ENCODE measurements around the gene IVD. TPM values are rescaled to one million over a fixed set of nuclear protein-coding genes. Genes with fewer than 3 reads are reported as not detected.
A peak's percentile ranks its signal among the peaks of the same experiment; 100 is the strongest.

IVD gene
- total RNA-seq, 1 experiment from 2014 or later, result 51.8 TPM

DNA sequence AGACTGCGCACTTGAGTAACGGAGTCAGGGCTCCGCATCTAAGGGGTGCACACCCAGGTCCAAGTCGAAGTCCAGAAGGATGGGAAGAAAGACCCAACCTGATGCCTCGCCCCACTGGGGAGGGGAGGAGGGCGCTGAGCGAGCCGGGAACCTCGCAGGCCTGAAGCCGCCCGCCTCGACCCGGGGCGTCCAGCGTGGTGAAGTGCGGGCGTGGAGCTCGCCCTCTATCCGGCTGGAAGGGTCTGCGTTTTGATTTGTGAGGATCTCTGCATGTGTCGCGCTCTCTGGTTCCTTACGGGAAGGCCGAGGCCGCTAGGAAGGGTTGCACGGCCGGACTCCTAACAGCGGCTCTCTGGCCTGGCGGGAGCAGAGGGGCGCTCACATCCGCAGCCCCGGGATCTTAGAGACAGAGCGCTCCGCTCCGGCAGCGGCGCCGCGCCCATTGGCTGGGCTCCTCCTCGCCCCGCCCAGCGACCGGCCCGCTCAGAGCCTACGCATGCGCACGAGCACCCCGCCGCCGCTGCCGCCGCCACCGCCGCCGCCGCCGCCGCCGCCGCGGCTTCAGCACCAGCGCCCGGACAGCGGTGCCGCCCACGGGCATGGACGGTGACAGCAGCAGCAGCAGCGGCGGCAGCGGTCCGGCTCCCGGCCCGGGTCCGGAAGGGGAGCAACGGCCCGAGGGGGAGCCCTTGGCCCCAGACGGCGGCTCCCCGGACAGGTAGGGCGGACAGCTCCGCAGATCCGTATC, 47.7 kb upstream of the IVD start, which contains the start of gene DISP2:
DISP2 (plus strand) TSS at position 497 of the 748 bp plus-strand sequence; CDS start at position 600, 103 bp downstream.
- CTCF ChIA-PET, result interaction anchor here (2.3 kb wide), 1 partner anchor 13 kb away, joined by 9 read pairs; no protein-coding TSS in a partner anchor

DNA sequence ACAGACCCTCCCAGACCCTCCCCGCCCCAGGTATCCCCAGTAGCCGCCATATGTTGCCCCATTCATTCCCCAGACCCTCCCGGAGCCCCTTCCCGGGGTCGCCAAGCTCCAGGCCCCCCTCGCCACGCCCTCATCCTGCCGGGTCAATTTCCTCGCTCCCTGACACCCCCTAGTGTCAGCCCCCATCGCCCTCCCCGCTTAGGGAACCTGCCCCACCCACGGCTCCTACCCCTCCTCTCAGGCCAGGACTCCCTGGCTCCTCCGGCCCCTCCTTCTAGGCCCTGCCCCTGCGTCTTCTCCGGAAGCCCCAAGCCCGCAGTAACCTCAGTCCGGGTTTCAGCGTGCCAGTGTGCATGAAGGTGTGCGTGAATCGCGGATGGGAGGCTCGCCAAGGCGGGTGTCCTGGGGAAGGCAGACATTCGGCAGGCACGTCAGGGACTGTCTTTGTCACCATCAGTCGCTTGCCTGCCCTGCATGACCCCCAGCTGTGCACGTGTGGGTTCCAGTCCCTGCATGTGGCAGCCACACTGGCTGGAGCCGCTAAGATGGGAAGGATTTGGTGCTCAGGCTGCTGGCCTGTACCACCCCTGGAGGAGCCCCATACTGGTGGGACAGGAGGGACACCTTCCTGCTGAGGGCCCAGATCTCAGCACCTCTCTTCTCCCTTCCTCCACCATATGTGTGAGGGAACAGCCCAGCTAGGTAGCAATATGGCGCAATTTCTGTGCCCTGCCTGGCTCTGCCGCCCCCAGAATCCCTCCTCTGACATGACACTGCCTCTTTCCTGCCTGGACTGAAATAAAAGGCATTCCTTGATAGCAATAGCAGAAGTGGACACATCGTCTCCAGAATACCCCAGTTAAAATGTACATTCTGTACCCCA, 46.9 kb upstream of the IVD start:
- DNase-seq (ENCODE audit: low spot score), result no peak
- BruUV-seq (replicated peaks), result no TSS peak
- ChIA-PET POLR2A (ENCODE audit: low non-redundant PET) (no interaction called here), CTCF (interaction anchor here (2.3 kb wide), 1 partner anchor 14 kb away, joined by 9 read pairs; no protein-coding TSS in a partner anchor)
- Histone ChIP-seq H3K27me3 (replicated peaks; ENCODE audit: insufficient read depth, low read depth, low read length, poor library complexity) (no peaks in the 10 kb centered on the region), H3K36me3 (ENCODE audit: insufficient read depth, low read length, poor library complexity, severe bottlenecking) (no peaks in the 10 kb centered on the region), H3K9me3 (ENCODE audit: low read depth, low read length, poor library complexity, severe bottlenecking) (no peaks in the 10 kb centered on the region), H3K4me3 (ENCODE audit: low read depth, low read length, poor library complexity, severe bottlenecking) (peak overlapping the region; percentile 53), H3K4me1 (ENCODE audit: insufficient read depth, low read length, poor library complexity, severe bottlenecking) (peaks cover 22% of the 10 kb centered on the region), H3K27ac (ENCODE audit: low read depth, low read length, poor library complexity, severe bottlenecking) (no peak overlapping the region)
- intact Hi-C loops (cut with micrococcal nuclease; ENCODE audit: unreplicated experiment), result no loop called here
- TF ChIP-seq, protein P1, sequence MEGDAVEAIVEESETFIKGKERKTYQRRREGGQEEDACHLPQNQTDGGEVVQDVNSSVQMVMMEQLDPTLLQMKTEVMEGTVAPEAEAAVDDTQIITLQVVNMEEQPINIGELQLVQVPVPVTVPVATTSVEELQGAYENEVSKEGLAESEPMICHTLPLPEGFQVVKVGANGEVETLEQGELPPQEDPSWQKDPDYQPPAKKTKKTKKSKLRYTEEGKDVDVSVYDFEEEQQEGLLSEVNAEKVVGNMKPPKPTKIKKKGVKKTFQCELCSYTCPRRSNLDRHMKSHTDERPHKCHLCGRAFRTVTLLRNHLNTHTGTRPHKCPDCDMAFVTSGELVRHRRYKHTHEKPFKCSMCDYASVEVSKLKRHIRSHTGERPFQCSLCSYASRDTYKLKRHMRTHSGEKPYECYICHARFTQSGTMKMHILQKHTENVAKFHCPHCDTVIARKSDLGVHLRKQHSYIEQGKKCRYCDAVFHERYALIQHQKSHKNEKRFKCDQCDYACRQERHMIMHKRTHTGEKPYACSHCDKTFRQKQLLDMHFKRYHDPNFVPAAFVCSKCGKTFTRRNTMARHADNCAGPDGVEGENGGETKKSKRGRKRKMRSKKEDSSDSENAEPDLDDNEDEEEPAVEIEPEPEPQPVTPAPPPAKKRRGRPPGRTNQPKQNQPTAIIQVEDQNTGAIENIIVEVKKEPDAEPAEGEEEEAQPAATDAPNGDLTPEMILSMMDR (conservative IDR thresholded peaks at IDR 0.05; ENCODE audit: low read depth, low read length), result 0 out of 2 replicates have a peak, but pooled peaks have one; percentile 20
- no peak for TF ChIP-seq EZH2 (IDR thresholded peaks at IDR 0.05; ENCODE audit: borderline replicate concordance, low read depth, low read length, poor library complexity, severe bottlenecking)

More for the DNA sequence above, 47.7 kb upstream of the IVD start, which contains the start of gene DISP2:
- no peaks in the 10 kb centered on the region for H3K9me3 ChIP-seq (ENCODE audit: low read depth, low read length, poor library complexity, severe bottlenecking)
- peaks cover 22% of the 10 kb centered on the region for H3K4me1 ChIP-seq (ENCODE audit: insufficient read depth, low read length, poor library complexity, severe bottlenecking)
- POLR2A ChIA-PET (ENCODE audit: low non-redundant PET), result interaction anchor here (0.6 kb wide), 1 partner anchor 47 kb away, joined by 6 read pairs; no protein-coding TSS in a partner anchor
- no peak for TF ChIP-seq EZH2 (IDR thresholded peaks at IDR 0.05; ENCODE audit: borderline replicate concordance, low read depth, low read length, poor library complexity, severe bottlenecking)
- TF ChIP-seq, protein P1 (conservative IDR thresholded peaks at IDR 0.05; ENCODE audit: low read depth, low read length), result no peak
- intact Hi-C loops (cut with micrococcal nuclease; ENCODE audit: unreplicated experiment), result no loop called here
- BruUV-seq (replicated peaks), result no TSS peak
- no peaks in the 10 kb centered on the region for H3K27me3 ChIP-seq (replicated peaks; ENCODE audit: insufficient read depth, low read depth, low read length, poor library complexity)
- H3K4me3 ChIP-seq (ENCODE audit: low read depth, low read length, poor library complexity, severe bottlenecking), result peak within 1 kb of the TSS; percentile 53
- no peak within 1 kb of the TSS for H3K27ac ChIP-seq (ENCODE audit: low read depth, low read length, poor library complexity, severe bottlenecking)
- peak; percentile 87 for DNase-seq (ENCODE audit: low spot score)
- H3K36me3 ChIP-seq (ENCODE audit: insufficient read depth, low read length, poor library complexity, severe bottlenecking), result no peaks in the 10 kb centered on the region

DNA sequence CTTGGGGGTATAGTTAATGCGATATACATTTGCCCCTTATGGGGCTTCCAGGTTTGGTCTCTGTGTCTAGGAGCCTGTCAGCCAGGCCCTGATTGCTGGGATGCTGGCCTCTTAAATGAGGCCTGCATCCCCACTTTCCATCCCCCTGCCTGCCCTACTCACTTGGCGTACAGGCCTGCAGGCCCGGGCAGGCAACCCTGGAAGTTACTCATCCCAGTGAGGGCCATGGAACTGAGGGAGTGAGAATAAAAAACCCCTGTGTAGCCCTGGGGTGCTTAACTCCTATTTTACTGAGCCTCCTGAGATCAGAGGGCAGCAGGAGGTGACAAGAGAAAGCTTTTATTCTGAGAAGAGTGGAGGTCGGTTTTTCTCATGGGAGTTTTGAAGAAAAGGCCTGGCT, 45.6 kb upstream of the IVD start:
- Histone ChIP-seq H3K4me1 (ENCODE audit: insufficient read depth, low read length, poor library complexity, severe bottlenecking) (peaks cover 12% of the 10 kb centered on the region), H3K36me3 (ENCODE audit: insufficient read depth, low read length, poor library complexity, severe bottlenecking) (no peaks in the 10 kb centered on the region), H3K9me3 (ENCODE audit: low read depth, low read length, poor library complexity, severe bottlenecking) (no peaks in the 10 kb centered on the region), H3K4me3 (ENCODE audit: low read depth, low read length, poor library complexity, severe bottlenecking) (no peak overlapping the region), H3K27ac (ENCODE audit: low read depth, low read length, poor library complexity, severe bottlenecking) (no peak overlapping the region), H3K27me3 (replicated peaks; ENCODE audit: insufficient read depth, low read depth, low read length, poor library complexity) (no peaks in the 10 kb centered on the region)
- intact Hi-C loops (cut with micrococcal nuclease; ENCODE audit: unreplicated experiment), result no loop called here
- DNase-seq (ENCODE audit: low spot score), result no peak
- POLR2A ChIA-PET (ENCODE audit: low non-redundant PET), result no interaction called here
- CTCF ChIA-PET, result no interaction called here
- no TSS peak for BruUV-seq (replicated peaks)
- no peak for TF ChIP-seq EZH2 (IDR thresholded peaks at IDR 0.05; ENCODE audit: borderline replicate concordance, low read depth, low read length, poor library complexity, severe bottlenecking)
- TF ChIP-seq, protein P1 (conservative IDR thresholded peaks at IDR 0.05; ENCODE audit: low read depth, low read length), result no peak
